Stimulated activated CD4-positive, alpha-beta T cell treated with anti-CD3 and anti-CD28 coated beads, Interleukin-1b, Interleukin-23, amount 100 ng/mL, for 24 hours (primary cell): ENCODE data around the gene KRTAP4-7.
"Not testable (repeated sequence)": the region's sequence is repeated elsewhere in the genome, so short reads cannot be mapped to it uniquely, and the experiment has no call there.

Experiments used
- DNase-seq, 4 experiments: peaks; one replicate each; pipeline ENCODE4 v3.0.0-alpha.2; 2020; ENCODE audit warnings: low read depth in 4 of 4, low spot score in 1 of 4

Gene KRTAP4-7

DNA sequence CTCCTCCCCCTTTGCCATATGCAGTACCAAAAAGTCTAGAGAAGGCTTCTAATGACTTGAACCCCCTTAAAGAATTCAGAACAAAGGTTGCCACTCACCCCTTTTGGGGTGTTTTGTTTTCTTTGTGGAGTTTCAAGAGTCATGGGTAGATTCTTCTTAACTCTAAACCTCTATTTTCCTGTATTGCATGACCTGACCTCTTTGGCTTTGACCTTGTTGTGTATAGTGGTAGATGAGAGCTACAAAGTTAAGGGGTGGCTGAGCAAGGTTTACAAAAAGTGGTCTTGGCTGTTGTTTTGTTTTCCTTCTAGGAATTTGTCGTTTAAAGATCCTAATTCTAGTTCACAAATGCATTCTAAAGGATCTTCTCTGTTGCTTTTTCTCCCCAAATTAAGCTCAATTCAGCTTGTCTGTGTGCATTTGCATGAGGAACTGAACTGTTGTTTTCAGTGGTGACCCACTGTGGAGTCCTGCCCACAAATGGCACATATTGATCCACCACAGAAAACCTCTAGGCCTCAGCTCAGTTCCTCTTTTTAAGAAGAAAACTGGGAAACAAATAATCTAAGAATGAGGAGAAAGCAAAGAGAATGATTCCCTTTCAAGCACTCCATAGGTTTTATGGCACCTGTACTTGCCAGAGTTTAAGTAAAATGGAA, 24.9 kb downstream of the KRTAP4-7 start:
- DNase-seq: not testable (repeated sequence)

DNA sequence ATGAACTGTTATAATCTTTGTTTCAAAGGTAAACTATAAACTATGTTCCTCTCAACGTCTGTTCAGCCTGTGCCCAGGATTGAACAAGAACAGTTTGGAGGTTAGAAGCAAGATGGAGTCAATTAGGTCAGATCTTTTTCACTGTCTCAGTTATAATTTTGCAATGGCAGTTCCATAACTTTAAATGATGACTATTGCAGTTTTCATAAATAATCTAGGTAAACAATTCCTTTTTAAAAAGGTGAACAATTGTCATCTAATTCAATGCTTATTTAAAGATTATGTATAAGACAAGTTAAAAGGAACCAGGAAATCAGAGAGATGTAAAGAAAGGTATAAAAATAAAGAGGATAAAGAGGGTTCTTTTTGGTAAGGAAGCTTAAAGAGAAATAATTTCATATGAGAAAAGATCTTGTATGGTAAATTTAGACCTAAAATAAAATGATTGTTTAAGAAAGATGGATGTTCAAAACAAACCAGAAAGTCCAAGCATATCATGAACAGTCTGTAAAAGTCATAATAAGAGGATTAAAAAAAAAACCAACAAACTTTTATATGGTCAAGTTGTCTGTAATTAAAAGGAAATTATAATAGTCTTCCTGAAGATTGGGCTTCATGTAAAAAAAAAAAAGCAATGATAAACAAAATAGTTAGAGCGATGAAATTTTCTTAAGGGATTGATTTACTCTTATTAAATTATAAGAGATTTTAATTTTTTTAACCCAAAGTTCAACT, 27.4 kb downstream of the KRTAP4-7 start:
- no peak for DNase-seq

DNA sequence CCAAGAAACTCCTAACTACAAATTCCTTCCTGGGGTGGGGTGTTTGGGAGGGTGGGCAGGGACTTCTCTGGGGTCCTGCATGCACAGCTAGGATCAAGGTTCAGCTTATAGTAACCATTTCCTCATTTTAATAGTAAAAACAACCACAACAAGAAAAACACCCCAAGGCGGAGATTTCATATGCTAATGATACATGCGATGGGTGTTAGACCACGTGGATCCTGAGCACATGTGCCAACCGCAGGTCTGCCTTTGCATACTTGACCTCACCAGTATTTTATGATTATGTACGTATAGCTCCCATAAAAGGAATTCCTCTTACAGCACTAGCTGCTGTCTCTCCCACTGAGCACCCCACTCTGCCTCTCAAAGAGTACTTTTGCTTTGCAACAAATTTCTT, 32.3 kb downstream of the KRTAP4-7 start:
- DNase-seq: no peak

DNA sequence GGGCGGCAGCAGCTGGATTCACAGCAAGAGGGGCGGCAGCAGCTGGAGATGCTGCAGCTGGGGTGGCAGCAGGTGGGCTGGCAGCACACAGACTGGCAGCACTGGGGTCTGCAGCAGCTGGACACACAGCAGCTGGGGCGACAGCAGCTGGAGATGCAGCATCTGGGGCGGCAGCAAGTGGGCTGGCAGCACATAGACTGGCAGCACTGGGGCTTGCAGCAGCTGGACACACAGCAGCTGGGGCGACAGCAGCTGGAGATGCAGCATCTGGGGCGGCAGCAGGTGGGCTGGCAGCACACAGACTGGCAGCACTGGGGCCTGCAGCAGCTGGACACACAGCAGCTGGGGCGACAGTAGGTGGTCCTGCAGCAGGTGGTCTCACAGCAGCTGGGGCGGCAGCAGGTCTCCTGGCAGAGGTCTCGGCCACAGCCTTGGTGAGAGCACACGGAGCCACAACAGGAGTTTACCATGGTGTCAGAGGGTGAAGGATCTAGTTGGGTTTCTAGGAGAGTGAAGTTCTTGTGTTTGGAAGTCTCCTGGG, 34.0 kb downstream of the KRTAP4-7 start, which contains the start of gene KRTAP4-11:
Gene KRTAP4-11, minus strand, starts transcription at position 528 of the 541 bp plus-strand sequence. Its CDS starts 58 bp downstream, at position 470.
- DNase-seq: not testable (repeated sequence)

DNA sequence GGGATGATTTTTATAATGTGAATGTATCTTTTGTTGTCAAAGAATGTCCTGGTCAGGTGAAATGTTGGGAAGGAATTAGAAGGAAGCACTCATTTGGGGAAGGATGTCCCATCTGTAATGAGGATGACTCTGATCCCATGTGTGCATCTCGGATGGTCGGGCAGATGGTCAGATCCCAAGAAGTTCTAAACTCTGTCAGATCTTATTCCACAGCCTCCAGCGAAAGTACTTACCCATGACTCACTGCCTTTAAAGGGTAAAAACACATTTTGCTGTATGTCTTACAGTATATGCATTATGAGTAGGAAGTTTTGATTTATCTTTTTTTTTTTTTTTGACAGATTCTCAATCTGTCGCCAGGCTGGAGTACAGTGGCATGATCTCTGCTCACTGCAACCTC, 34.8 kb downstream of the KRTAP4-7 start:
- DNase-seq: no peak

DNA sequence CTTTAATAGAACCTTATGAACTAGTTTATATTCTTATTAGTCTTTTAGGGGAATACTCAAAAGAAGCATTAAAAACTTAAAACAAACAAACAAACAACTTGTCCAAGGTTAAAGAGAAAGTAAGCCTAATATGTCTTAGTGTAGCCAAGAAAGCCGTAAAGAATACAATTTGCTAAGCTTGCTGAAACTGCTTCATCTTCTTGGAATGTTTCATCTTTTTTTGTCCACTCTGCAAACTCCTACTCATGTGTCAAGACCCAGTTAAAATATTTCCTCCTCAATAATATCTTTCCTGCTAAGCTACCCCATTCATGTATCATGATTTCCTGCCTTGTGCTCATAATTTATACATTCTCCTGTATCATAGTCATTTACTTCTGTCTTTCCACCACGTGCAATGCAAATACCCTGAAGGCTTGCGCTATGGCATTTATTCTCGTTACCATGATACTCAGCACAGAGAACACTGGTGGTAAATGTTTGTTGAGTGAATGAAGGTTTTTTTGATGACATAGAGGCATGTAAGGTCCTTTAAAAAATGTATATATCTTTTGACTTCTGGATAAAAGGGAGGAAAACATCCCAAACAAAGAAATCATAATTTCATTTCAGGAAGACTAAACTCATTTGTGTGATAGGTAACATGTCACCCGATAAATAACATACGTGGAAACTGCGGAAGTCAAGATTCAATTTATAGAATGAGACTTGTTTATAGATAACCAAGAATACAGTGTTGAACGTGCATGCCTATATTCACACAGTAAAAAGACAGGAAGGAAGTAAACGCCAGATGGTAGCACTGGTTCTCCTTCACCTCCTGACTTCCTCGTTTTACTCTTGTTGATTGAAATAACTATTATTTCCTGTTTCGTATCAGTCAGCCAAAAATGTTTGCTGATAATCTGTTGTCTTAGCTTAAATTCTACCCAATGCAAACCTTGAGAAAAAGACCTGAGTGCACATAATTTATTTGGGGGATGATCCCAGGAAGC, 36.0 kb downstream of the KRTAP4-7 start:
- DNase-seq: not testable (repeated sequence)

DNA sequence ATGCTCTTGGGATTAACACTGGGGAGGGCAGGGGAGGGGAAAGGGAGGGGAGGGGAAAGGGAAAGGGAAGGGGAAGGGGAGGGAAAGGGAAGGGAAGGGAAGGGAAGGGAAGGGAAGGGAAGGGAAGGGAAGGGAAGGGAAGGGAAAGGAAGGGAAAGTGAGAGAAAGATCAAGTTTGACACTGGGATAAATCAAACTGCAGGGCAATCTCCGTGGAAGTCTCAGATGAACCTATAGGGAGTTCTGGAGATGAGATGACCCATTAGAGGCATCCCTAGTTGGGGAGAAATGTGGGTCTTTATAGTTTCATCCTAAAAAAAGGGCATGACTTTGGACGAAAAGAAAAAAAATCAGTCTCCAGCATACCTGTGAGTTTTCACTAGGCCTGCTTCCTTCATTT, 37.8 kb downstream of the KRTAP4-7 start:
- DNase-seq: no peak

DNA sequence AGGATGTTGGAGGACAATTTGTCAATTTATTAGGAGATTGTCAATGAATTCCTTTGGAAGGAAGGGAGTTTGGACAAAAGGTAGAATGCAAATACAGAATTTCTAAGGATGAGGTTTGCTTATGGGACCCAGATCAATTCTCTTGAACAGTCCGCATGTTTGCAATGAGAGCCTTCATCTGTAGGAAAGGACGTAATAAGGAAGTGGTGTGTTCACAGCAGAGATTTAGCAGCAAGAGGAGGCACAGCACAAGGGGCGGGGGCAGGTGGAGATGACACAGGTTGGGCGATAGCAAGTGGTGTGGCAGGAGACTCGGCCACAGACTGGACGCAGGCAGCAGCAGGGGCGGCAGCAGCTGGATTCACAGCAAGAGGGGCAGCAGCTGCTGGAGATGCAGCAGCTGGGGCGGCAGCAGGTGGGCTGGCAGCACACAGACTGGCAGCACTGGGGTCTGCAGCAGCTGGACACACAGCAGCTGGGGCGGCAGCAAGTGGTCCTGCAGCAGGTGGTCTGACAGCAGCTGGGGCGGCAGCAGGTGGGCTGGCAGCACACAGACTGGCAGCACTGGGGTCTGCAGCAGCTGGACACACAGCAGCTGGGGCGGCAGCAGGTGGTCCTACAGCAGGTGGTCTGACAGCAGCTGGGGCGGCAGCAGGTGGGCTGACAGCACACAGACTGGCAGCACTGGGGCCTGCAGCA, 39.5 kb downstream of the KRTAP4-7 start:
- DNase-seq: not testable (repeated sequence)

DNA sequence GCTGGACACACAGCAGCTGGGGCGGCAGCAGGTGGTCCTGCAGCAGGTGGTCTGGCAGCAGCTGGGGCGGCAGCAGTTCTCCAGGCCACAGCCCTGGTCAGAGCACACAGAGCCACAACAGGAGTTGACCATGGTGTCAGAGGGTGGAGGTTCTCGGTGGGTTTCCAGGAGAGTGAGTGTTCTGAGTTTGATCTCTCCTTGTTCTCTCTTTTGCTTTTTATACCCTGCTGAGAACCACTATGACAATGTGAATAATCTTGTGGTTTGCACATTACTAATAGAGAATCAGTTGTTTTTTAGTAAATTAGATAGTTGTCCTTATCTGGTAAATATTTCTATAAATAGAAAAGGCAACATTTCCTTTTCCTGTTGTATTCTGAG, 40.0 kb downstream of the KRTAP4-7 start, which contains the start of gene KRTAP4-12:
Gene KRTAP4-12, minus strand, starts transcription at position 192 of the 381 bp plus-strand sequence. Its CDS starts 60 bp downstream, at position 132.
- not testable (repeated sequence) for DNase-seq

DNA sequence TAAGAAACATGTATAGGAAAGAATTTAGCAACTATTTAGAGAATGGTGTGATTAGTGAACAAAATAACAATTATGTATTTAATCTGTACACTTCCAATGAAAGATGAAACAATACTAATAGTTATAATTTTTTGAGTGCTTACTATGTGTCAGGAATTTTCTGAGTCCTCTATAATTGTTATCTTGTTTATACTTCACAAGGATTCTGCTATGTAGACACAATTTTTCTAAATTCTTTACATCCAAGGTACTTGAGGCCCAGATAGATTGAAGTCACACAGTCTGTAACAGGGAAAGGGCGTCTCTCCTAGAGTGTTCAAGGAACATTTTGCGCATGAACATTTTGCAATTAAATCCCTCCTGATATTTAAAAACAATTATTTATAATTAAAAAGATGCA, 41.1 kb downstream of the KRTAP4-7 start:
- no peak for DNase-seq

DNA sequence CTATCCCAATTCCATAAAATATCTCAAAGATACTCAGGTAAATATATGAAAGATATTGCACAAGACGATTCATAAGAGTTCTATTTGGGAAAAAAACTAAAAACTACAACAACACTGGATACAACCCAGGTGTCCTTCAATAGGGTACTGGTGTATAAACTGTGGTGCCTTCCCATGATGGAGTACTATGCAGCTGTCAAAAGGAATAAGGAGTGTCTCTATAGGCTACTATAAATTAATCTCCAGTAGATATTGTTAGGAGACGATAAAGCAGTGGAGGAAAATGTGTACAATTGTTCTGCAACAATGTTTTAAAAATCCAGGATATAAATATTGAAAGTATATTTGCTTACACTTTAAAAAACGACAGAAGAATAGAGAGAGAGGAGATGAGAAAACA, 42.5 kb downstream of the KRTAP4-7 start:
- DNase-seq: no peak

DNA sequence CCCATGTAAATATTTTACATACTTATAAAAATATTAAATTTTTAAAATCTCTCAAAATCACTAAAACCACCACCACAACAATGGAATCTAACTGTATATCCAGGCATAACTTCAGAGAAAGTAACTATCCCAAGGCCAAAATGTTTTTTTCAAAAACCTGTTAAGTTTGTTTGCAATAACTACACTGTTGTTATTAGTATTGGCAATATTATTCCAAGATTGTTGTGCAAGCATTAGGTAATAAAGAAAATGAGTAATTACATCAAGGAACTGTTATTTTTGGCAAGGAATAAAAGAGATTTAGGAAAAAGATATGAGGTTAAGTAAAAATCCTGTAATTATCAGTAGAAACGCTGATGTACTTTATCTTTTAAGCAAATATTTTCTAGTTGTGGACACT, 43.4 kb downstream of the KRTAP4-7 start:
- no peak for DNase-seq

DNA sequence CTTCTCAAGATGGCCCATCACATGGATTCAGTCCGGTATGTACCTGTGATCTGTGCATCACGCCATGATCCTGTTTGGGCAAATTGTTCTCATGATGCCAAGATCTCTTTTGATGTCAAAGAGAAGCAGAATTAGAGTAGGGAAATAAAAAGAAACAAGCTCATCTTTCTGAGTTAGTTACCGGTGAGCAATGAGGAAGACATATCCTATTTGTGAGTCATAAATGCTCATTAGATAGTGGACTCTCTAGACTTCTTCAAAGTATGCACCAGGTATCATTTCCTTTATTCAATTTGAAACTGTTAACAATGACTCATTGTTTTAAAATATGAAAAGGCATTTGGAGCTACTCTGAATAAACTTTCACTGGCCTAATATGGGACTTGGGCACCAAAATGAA, 48.0 kb downstream of the KRTAP4-7 start:
- no peak for DNase-seq

DNA sequence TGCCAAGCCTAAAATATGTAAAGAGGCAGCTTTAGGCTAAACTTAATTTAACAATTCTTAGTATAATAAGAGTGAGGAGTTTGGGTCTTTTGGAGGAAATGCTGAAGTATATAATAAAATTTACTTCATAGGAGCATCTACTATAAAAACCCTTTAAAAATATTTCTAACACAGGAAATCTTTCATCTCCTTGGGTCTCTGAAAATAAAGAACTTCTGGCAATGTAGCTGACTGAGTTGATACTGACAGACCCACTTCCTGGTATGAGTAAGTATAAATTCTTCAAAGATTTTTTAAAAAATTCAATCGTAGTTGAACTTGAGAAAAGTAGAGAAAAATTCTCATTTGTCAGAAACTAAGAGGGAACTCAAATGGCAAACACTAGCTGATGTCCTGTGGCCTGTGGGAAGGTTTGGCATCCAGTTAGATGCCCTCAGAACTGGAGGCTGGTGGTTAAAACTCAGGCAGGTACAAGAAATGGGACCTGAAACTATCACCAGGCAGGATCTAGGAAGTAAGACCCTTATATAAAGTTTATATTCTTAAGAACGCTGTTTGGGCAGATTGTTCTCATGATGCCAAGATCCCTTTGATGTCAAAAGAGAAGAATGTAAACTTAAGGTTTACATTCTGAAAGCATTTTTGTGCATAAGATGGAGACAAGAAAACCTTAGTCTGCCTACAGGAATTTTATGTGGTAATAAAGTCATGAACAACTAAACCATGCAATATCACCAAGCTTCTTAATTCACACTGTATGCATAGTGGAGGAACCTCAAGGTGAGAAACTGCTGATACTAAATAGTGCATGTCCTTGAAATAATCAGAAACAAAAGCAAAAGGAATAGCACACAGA, 50.2 kb downstream of the KRTAP4-7 start:
- no peak for DNase-seq
